ENCODE measurements around the gene RABGAP1L.
A peak's percentile ranks its signal among the peaks of the same experiment; 100 is the strongest.
"Not testable (repeated sequence)": the region's sequence is repeated elsewhere in the genome, so short reads cannot be mapped to it uniquely, and the experiment has no call there.

The RABGAP1L gene

DNA sequence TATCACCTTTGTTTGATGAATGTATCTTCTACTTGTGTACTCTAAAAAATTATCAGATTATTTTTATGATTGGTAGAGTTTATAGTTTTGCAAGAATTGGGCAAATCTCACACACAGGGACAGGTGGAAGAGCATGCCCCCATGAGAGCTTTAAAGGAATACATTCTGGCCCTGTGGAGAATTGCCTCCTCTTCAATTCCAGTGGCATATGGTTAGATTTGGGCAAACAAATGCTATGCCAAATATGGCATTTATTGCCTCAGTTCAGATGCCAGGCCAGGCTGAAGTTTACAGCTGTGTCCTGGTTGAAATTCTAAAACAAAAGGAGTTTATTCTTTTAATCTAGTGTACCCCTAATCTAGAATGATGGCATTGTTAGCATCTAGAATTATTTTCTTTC, 678.1 kb downstream of the RABGAP1L start:
- DNase-seq = no peak

DNA sequence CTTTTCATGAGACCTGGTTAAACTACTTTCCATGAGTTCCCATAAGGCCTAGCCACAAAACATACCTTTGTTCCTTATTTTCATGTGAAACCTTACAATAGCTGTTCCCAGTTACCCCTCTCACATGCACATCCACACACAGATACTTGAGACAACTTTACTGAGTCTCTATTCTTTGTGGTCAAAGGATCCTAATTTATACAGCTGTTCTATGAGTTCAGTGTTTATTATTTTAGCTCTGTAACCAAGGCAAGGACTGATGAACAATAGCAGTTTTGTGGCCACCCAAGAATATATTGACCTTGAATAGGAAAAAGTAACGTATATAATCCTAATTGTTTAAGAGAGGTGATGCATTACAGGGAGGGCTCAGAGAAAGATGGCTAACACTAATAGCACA, 679.9 kb downstream of the RABGAP1L start:
- no peak for DNase-seq

DNA sequence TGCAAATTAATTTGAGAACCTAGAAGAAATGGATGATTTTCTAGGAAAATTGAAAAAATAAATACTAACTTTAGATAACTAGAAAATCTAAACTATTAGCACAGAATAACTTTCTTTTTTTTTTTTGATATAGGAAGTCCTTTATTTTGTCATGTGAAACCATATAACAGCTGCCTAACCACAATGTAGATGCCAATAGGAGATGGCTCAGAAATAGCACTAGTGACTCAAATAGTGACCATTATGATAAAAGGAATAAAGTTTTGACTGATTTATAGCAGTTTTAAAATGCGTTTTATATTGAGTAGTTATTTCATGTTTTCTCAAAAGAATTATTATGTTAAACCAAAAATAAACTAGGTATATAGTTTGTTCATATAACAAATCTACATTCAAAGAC, 682.4 kb downstream of the RABGAP1L start:
- DNase-seq = no peak

DNA sequence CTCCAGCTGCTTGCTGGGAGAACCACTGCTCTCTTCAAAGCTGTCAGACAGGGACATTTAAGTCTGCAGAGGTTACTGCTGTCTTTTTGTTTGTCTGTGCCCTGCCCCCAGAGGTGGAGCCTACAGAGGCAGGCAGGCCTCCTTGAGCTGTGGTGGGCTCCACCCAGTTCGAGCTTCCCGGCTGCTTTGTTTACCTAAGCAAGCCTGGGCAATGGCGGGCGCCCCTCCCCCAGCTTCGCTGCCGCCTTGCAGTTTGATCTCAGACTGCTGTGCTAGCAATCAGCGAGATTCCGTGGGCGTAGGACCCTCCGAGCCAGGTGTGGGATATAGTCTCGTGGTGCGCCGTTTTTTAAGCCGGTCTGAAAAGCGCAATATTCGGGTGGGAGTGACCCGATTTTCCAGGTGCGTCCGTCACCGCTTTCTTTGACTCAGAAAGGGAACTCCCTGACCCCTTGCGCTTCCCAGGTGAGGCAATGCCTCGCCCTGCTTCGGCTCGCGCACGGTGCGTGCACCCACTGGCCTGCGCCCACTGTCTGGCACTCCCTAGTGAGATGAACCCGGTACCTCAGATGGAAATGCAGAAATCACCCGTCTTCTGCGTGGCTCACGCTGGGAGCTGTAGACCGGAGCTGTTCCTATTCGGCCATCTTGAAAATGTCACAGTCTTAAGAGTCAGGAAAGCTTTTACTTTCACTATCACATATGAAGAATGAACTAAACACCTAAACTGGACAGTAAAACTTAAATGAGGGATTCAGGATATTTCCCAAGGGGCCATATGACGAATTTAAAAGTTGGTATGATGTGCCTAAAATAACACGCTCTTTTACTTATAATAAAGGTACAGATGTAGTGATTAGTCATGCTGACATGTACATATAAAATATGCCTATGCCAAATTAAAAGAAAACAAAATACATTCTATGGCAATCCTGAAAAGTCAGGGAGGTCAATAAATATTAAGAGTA, 689.6 kb downstream of the RABGAP1L start:
- not testable (repeated sequence) for DNase-seq

DNA sequence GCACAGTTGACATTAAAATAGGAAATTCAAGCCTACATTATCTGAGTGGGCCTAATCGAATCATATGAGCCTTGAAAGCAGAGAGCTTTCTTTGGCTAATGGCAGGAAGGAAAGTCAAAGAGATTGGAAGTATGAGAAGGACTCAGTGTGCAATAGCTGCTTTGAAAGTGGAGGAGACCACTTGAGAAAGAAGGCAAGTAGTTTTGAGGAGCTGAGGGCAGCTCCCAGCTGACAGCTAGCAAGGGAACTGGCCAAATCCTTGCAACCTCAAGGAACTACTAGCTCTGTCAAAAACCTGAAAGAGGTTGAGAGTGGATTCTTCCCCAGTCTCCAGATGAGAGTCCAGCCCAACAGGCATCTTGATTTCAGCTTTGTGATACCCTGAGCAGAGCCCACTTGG, 691.4 kb downstream of the RABGAP1L start:
- DNase-seq = no peak

DNA sequence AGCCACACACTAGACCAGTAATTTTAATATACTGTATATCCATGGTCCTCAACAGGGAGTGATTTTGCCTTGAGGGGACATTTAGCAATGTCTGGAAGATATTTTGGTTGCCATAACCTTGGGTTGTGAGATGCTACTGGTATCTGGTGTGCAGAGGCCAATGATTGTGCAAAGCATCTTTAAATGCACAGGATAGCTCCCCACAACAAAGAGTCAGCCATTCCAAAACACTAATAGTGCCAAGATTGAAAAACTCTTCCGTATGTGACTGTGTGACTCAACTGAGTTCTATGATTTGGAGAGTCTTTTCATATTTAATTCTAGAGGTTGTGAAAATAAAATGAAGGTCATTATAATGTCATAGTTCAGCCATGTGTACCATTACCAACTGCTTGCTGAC, 699.0 kb downstream of the RABGAP1L start:
- no peak for DNase-seq

DNA sequence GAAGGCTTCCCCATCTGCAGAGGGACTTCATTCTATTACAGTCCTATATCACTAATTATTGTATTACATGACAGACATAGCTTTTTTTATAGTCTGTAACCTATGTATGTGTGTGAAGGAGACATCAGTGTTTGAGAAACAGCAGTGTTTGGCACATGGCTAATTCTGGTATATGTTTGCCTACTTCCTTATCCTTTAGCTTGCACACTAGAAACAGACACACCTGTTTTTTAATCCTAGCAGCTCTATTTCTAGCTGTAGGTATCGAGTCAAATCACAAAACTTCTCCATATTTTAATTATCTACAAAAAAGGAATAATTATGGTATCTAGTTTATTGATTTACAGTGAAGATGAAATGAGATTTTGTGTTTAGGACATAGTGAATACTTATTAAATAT, 711.0 kb downstream of the RABGAP1L start:
- no peak for DNase-seq

DNA sequence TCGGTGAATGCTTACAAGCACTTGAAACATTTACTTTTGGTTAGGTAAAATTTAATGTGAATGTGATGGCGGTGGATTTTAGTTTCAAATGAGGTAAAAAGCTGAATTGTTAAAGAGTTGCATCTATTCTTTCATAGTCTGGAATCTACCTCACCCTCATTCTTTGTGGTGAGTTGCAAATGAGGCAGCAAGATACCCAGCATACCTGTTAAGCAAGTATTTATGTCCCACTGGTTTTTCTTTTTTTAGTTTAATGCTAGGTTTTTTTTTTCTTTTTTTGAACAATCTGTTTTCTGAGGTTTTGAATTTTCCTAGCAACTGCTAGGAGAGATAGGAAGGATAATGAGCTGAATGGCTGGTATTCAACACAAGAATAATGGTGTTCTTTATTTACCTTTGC, 712.6 kb downstream of the RABGAP1L start:
- peak; percentile 9 for DNase-seq

DNA sequence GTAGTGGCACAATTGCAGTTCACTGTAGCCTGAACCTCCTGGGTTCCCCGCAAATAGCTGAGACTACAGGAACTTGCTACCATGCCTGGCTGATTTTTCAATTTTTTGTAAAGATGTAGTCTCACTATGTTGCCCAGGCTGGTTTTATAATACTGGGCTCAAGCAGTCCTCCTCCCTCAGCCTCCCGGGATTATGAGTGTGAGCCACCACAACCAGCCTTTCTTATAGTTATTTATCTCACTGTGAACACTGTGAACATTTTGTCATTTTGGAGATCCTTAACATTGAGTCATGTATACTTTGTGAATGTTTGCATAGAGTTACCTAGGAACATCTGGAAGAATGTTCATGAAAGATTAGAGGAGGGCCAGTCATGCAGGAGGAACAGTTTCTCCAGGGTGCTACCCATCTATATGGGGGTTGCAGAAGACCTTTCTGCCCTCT, 713.3 kb downstream of the RABGAP1L start:
- no peak for DNase-seq

DNA sequence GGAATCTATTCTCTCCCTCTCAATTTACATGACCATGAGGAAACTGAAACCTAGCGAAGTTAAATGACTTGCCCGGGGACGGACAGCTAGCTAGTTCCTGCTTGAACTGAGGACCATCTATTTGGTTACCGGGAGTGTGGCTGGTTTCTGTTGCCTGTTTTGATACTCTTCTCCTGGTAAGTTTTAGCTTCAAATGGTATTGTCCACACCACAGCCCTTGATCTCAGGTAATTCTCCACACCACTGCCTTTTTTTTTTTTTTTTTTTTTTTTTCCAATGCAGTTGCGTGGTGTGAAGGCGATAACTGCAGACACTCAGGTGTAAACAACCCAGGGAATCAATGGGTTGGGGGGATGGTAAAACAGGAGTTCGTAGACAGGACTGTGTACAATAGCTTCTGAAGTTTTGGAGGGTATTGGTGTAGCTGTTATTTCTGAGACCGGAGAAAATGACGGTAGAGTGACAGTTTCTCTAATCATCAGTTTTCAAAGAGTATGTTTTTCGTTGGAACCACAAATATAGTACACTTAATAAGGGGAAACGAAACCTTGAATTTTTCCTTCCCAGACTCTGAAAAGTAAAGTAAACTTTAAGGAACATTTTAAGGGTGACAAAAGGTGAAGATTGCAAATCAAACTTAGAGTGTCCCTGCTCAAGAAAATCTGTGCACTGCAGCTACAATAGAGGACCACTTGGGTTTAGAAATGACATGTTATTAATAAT, 715.2 kb downstream of the RABGAP1L start:
- DNase-seq = peak; percentile 31

DNA sequence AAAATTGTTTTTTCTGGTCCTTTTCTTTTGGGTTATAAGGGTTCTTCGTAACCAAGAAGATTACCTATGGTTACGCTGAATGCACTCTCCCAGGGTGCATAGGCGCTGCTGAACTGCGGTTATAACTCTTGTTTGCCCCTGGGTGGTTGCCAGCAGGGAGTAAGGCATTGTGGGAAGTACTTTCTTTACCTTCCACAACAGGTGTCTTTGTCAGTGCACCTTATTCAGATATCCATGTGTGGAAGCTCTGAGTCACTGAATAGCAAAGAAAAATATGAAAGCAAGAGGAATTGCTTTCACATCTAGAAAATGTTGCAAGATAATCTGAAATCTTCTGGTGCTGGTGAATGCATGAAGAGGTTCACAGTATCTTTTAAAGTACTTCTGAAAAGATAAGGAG, 716.0 kb downstream of the RABGAP1L start:
- peak; percentile 58 for DNase-seq

DNA sequence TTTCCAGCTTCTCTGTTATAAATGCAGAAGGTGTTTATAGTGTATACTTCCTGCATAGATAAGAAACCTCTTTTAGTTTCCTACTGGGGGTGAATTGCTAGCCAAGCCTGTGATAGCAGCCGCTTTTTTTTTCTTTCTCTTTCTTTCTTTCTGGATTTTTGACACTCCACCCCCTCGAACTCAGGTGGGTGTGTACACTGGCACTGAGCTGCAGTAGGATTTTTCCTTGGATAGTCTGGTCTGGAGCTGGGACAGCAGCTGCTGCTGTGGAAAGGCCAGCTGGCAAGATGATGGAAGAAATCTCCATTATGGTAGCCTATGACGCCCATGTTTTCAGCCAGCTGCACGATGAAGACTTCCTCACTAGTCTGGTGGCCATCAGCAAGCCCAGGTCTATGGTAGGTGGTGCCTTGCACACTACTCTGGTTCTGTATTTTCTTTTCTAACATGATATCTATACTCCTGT, 717.9 kb downstream of the RABGAP1L start:
- peak; percentile 69 for DNase-seq

DNA sequence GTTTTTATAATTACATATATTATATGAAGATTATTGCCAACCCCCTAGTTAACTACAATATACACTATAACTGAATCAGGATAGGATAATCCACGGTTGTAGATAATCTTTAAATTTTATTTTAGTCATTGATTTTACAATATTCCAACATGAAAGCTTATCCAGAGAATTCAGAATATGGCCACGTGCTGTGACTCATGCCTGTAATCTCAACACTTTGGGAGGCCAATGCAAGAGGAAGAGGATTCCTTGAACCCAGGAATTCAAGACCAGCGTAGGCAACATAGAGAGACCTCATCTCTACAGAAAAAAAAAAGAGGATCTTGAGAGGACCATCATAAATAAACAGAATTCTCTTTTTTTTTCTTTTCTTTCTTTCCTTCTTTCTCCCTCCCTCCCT, 720.9 kb downstream of the RABGAP1L start:
- no peak for DNase-seq

DNA sequence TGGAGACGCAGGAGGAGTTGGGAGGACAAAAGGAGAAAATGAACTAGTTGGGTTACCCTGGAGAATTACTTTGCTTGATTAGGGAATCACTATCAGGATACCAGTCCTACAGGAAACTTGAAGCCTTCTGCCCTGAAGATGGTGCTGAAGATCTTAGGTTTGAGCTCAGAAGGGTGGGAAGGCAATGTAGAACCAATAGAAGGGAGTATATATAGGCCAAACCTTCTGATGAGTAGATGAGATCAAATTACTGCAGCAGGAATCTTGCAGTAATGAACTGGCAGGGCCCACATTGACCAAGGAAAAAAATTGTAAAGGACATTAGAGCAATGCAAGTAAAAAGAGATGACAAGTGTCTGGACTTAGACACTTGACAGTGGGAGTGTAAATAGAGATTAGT, 724.1 kb downstream of the RABGAP1L start:
- DNase-seq = no peak

DNA sequence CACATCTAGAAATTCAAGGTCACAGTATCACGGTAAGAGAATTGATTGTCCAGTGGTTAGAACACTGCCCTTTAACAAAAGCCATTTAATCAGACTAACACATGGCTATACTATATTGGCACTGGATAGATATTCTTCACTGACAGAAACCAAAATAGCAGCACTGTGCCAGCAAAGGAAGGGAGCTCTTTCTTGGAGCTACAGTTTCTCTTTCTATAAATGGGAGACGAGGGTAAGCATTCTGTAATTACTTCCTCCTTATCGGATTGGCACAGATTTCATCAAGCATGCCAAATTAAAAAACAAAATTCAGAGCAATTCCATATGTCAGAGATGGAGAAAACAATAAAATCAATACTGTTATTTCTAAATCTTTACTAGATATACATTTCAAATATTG, 724.7 kb downstream of the RABGAP1L start:
- no peak for DNase-seq

DNA sequence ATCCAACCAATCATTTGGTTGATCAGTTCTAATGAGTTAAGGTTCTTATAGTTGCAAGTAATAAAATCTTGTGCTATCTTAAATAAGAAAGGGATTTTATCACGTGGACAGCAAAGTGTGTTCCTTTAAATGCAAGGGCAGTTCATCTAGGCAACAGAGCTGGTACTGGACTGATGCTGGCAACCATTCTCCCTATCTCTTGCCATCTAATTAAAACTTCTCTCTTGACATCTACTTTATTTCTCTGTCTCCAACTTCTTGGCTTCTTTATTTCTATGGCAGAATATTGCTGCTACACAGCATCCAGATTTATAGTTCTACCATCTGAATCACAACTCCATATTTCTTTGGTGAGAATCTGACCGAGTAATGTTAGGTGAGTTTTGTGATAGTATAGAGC, 725.2 kb downstream of the RABGAP1L start:
- no peak for DNase-seq

DNA sequence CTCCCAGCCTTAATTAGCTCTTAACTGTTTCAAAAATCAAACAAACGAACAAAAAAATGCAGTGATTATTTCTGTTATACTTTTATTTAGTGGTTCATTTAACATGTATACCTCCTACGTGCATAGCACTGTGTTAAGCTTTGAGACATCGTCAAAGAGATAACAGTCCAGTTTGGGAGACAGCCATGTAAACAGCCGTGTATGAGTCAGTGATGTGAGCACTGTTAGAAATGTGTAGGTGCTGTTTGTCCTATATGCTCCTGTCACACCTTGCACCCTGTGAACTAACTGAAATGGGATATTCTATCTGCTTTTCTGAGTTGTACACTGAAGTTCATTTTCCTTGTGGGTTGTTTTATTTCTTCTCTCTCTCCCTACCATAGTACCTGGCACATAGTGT, 730.7 kb downstream of the RABGAP1L start:
- DNase-seq = no peak

DNA sequence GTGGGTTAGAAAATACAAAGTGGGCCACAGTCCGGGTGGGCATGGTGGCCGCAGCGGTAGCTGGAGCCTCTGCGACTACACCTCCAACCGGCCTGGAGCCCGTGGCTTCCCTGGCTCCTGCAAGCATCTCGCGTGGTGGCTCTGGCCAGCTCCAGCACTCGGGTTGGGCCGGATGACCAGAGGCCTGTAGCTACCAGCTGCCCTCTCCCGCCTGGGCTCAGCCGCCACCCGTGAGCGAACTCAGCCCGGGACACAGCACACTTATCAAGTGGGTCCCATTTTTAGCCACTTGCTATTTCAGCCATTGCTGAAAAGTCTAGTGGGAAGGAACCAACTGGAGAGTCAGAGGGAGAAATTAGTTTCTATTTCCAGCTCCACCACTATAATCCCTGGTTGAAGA, 732.7 kb downstream of the RABGAP1L start:
- DNase-seq = no peak

DNA sequence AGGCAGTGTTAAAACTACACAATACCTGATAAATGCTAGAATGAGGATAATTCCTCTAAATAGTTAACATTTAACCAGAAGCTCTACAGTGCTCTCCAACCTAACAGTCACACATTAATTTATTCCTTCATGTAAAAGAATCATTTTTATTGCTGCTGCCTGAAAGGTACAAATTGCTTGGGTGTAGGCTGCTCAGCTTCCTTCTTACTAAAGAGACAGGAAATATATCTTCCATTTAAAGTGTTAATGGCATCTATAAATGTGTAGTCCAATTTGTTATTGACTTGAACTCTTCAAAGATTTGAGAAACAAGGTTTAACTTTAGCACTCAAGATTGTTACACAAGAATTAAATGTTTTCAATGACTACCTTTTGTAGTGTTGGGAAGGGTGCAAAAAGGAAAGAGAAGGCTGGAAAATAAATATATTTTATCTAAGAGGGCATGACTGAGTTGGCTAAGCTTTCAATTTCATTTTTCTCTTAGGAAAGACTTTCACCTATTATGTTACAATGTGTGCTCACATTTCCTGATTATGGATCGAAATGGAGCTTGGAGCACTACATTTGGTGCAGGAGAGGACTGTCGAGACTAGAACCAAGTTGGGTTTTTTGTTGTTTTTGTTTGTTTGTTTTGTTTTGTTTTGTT, 734.9 kb downstream of the RABGAP1L start:
- DNase-seq = no peak

DNA sequence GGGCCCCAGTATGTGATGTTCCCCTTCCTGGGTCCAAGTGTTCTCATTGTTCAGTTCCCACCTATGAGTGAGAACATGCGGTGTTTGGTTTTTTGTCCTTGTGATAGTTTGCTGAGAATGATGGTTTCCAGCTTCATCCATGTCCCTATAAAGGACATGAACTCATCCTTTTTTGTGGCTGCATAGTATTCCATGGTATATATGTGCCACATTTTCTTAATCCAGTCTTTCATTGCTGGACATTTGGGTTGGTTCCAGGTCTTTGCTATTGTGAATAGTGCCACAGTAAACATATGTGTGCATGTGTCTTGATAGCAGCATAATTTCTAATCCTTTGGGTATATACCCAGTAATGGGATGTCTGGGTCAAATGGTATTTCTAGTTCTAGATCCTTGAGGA, 736.3 kb downstream of the RABGAP1L start:
- DNase-seq = not testable (repeated sequence)

DNA sequence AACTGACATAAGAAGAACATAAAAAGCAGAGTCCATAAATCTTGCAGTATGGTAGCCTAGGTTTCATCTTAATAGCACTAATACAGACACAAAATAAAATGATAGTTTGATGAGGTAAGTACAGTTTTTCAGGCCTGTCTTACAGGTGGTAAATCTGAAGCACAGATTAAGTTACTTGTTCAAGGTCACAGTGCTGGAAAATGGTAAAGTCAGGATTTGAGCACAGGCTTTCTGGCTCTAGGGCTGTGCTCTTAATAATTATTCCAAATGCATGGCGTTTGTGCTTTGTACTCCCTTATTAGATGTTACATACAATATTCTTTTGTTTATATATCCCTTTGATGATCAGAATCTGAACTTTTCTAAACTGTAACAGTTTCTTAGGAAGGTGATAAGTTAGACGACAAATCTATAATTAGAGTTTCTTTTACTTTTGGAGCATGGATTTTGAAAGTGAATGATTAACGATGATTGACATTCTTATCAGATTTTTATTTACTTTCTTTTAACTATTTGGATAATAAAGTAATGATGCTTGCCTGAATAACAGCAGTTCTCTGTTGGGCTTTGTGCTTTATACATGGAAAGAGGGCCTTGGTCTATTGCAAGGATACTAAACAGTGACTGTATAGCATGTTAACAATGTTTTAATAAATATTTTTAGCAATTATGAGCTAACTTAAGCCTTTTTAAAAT, 738.9 kb downstream of the RABGAP1L start:
- no peak for DNase-seq

DNA sequence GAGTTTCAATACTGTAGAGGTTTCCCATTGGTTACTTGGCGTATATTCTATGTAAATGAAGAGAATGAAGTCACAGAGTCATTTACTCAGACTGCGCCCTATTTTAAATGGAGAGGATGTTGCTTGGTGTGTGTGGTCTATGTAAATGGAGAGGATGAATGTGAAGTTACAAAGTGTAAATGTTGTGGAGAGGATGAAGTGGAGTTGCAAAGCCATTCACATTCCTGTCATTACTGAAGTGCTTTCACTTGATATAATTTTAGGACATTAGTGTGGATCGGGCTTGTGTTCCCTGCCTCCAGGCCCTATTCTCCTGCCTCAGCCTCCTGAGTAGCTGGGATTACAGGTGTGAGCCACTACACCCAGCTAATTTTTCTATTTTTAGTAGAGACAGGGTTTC, 741.0 kb downstream of the RABGAP1L start:
- no peak for DNase-seq
